Activated T-helper 17 cell treated with anti-CD3 and anti-CD28 coated beads, Interleukin-2, amount 50 U/mL, for 72 hours (primary cell): Measurements from ENCODE around the gene FHOD3. TPM values are rescaled to one million over a fixed set of nuclear protein-coding genes. Genes with fewer than 3 reads are reported as not detected.

Experiments
- ATAC-seq: fragments of 150-1000 bp; cut with Tn5 transposase; replicated peaks from 2 replicates; pipeline ENCODE4 v1.10.0; 2021; ENCODE audit warnings: mild to moderate bottlenecking, moderate library complexity
- H3K27ac Mint-ChIP-seq: one replicate; pipeline ENCODE4 v1.8.0; 2022; ENCODE audit warnings: mixed read lengths
- H3K27me3 Mint-ChIP-seq: one replicate; pipeline ENCODE4 v1.8.0; 2022; ENCODE audit warnings: mixed read lengths
- H3K36me3 Mint-ChIP-seq: one replicate; pipeline ENCODE4 v1.8.0; 2022; ENCODE audit warnings: low read depth, mild to moderate bottlenecking, mixed read lengths
- H3K4me1 Mint-ChIP-seq: one replicate; pipeline ENCODE4 v1.8.0; 2022; ENCODE audit warnings: mixed read lengths
- H3K4me3 Mint-ChIP-seq: one replicate; pipeline ENCODE4 v1.8.0; 2022; ENCODE audit warnings: mild to moderate bottlenecking, mixed read lengths
- H3K9me3 Mint-ChIP-seq: one replicate; pipeline ENCODE4 v1.8.0; 2022; ENCODE audit warnings: mixed read lengths
- total RNA-seq, 2 donors: library from RNA; stranded (reverse); gene quantifications; one replicate each; pipeline ENCODE4 v1.2.3, GENCODE V29; 2022

Gene FHOD3
- total RNA-seq, 2 donors from 2014 or later, result not detected

- Mint-ChIP-seq H3K27ac (no peak overlapping the region), H3K4me1 (no peaks in the 10 kb centered on the region), H3K9me3 (peaks cover 7% of the 10 kb centered on the region), H3K27me3 (peaks cover 30% of the 10 kb centered on the region), H3K4me3 (no peak overlapping the region), H3K36me3 (no peaks in the 10 kb centered on the region)
- no peak for ATAC-seq
These were observed 25.9 kb downstream of the FHOD3 start for GRCh38 chr18:36323421-36323820.

- Mint-ChIP-seq H3K4me3 (no peak overlapping the region), H3K4me1 (no peaks in the 10 kb centered on the region), H3K9me3 (no peaks in the 10 kb centered on the region), H3K27me3 (peaks cover 35% of the 10 kb centered on the region), H3K27ac (no peak overlapping the region), H3K36me3 (no peaks in the 10 kb centered on the region)
- ATAC-seq, result no peak
These were observed 28.3 kb downstream of the FHOD3 start for GRCh38 chr18:36325846-36326245.

- Mint-ChIP-seq H3K27me3 (peaks cover 37% of the 10 kb centered on the region), H3K27ac (no peak overlapping the region), H3K4me1 (no peaks in the 10 kb centered on the region), H3K4me3 (no peak overlapping the region), H3K9me3 (no peaks in the 10 kb centered on the region), H3K36me3 (no peaks in the 10 kb centered on the region)
- no peak for ATAC-seq
These were observed 29.3 kb downstream of the FHOD3 start for GRCh38 chr18:36326771-36327170.

GRCh38 chr18:36327352-36328316 is 30.1 kb downstream of the FHOD3 start:
- H3K4me3 Mint-ChIP-seq, result no peak overlapping the region
- no peak for ATAC-seq
- peaks cover 34% of the 10 kb centered on the region for H3K27me3 Mint-ChIP-seq
- no peaks in the 10 kb centered on the region for H3K9me3 Mint-ChIP-seq
- H3K36me3 Mint-ChIP-seq, result no peaks in the 10 kb centered on the region
- no peak overlapping the region for H3K27ac Mint-ChIP-seq
- no peaks in the 10 kb centered on the region for H3K4me1 Mint-ChIP-seq

GRCh38 chr18:36328385-36328858 is 30.9 kb downstream of the FHOD3 start:
- H3K27ac Mint-ChIP-seq, result no peak overlapping the region
- no peaks in the 10 kb centered on the region for H3K9me3 Mint-ChIP-seq
- H3K4me3 Mint-ChIP-seq, result no peak overlapping the region
- H3K36me3 Mint-ChIP-seq, result no peaks in the 10 kb centered on the region
- no peak for ATAC-seq
- H3K27me3 Mint-ChIP-seq, result peaks cover 33% of the 10 kb centered on the region
- H3K4me1 Mint-ChIP-seq, result no peaks in the 10 kb centered on the region

- Mint-ChIP-seq H3K27me3 (peaks cover 28% of the 10 kb centered on the region), H3K4me3 (no peak overlapping the region), H3K36me3 (no peaks in the 10 kb centered on the region), H3K4me1 (no peaks in the 10 kb centered on the region), H3K9me3 (no peaks in the 10 kb centered on the region), H3K27ac (no peak overlapping the region)
- ATAC-seq, result no peak
These were observed 31.4 kb downstream of the FHOD3 start for GRCh38 chr18:36328916-36329315.

GRCh38 chr18:36329684-36330434 is 32.3 kb downstream of the FHOD3 start:
- no peaks in the 10 kb centered on the region for H3K36me3 Mint-ChIP-seq
- H3K4me3 Mint-ChIP-seq, result no peak overlapping the region
- no peaks in the 10 kb centered on the region for H3K9me3 Mint-ChIP-seq
- no peak overlapping the region for H3K27ac Mint-ChIP-seq
- H3K4me1 Mint-ChIP-seq, result no peaks in the 10 kb centered on the region
- ATAC-seq, result no peak
- peaks cover 24% of the 10 kb centered on the region for H3K27me3 Mint-ChIP-seq

GRCh38 chr18:36330435-36331052 is 33.0 kb downstream of the FHOD3 start:
- no peaks in the 10 kb centered on the region for H3K9me3 Mint-ChIP-seq
- no peak overlapping the region for H3K27ac Mint-ChIP-seq
- no peaks in the 10 kb centered on the region for H3K36me3 Mint-ChIP-seq
- no peaks in the 10 kb centered on the region for H3K4me1 Mint-ChIP-seq
- peaks cover 24% of the 10 kb centered on the region for H3K27me3 Mint-ChIP-seq
- no peak for ATAC-seq
- no peak overlapping the region for H3K4me3 Mint-ChIP-seq

GRCh38 chr18:36331521-36331971 is 34.0 kb downstream of the FHOD3 start:
- Mint-ChIP-seq H3K27ac (no peak overlapping the region), H3K9me3 (no peaks in the 10 kb centered on the region), H3K27me3 (peaks cover 24% of the 10 kb centered on the region), H3K36me3 (no peaks in the 10 kb centered on the region), H3K4me1 (no peaks in the 10 kb centered on the region), H3K4me3 (no peak overlapping the region)
- no peak for ATAC-seq

GRCh38 chr18:36333414-36333813 is 35.9 kb downstream of the FHOD3 start:
- H3K4me3 Mint-ChIP-seq, result no peak overlapping the region
- H3K36me3 Mint-ChIP-seq, result no peaks in the 10 kb centered on the region

GRCh38 chr18:36334798-36335197 is 37.3 kb downstream of the FHOD3 start:
- no peaks in the 10 kb centered on the region for H3K4me1 Mint-ChIP-seq
- no peaks in the 10 kb centered on the region for H3K9me3 Mint-ChIP-seq
- H3K27ac Mint-ChIP-seq, result no peak overlapping the region
- peaks cover 9% of the 10 kb centered on the region for H3K27me3 Mint-ChIP-seq
- no peaks in the 10 kb centered on the region for H3K36me3 Mint-ChIP-seq
- H3K4me3 Mint-ChIP-seq, result no peak overlapping the region
- no peak for ATAC-seq

More at GRCh38 chr18:36333414-36333813, 35.9 kb downstream of the FHOD3 start:
- Mint-ChIP-seq H3K27me3 (peaks cover 18% of the 10 kb centered on the region), H3K27ac (no peak overlapping the region), H3K4me1 (no peaks in the 10 kb centered on the region), H3K9me3 (no peaks in the 10 kb centered on the region)
- no peak for ATAC-seq

- Mint-ChIP-seq H3K27ac (no peak overlapping the region), H3K27me3 (peaks cover 4% of the 10 kb centered on the region), H3K9me3 (no peaks in the 10 kb centered on the region), H3K4me1 (no peaks in the 10 kb centered on the region), H3K36me3 (no peaks in the 10 kb centered on the region), H3K4me3 (no peak overlapping the region)
- no peak for ATAC-seq
These were observed 38.2 kb downstream of the FHOD3 start for GRCh38 chr18:36335476-36336279.

- no peaks in the 10 kb centered on the region for H3K36me3 Mint-ChIP-seq
- ATAC-seq, result no peak
- peaks cover 8% of the 10 kb centered on the region for H3K27me3 Mint-ChIP-seq
- H3K9me3 Mint-ChIP-seq, result no peaks in the 10 kb centered on the region
- H3K27ac Mint-ChIP-seq, result no peak overlapping the region
- no peak overlapping the region for H3K4me3 Mint-ChIP-seq
- no peaks in the 10 kb centered on the region for H3K4me1 Mint-ChIP-seq
These were observed 40.3 kb downstream of the FHOD3 start for GRCh38 chr18:36337679-36338402.
